Liver (tissue), 9 donors: ENCODE results near the gene KCTD8. TPM values are rescaled to one million over a fixed set of nuclear protein-coding genes. Genes with fewer than 3 reads are reported as not detected.

Experiments used
- DNase-seq: peaks from one replicate; pipeline ENCODE4 v3.0.0-alpha.2; 2017; ENCODE audit warnings: low spot score
- H3K27ac ChIP-seq, 2 donors: one replicate each; pipeline ENCODE4 v1.7.0; 2013; ENCODE audit warnings: inconsistent platforms in 2 of 2, low read length in 2 of 2, control low read depth in 1 of 2, low read depth in 1 of 2, mild to moderate bottlenecking in 1 of 2
- H3K27me3 ChIP-seq, 4 donors: one replicate each; pipeline versions ENCODE4 v1.6.1 to v1.7.0; 2013; ENCODE audit warnings: low read length in 3 of 4, inconsistent platforms in 1 of 4, mild to moderate bottlenecking in 1 of 4, moderate library complexity in 1 of 4; ENCODE audit not compliant: control insufficient read depth in 4 of 4, insufficient read depth in 4 of 4
- H3K36me3 ChIP-seq, 4 donors: one replicate each; pipeline versions ENCODE4 v1.6.1 to v1.7.0; 2013; ENCODE audit warnings: low read length in 3 of 4, mild to moderate bottlenecking in 3 of 4, low read depth in 1 of 4, moderate library complexity in 1 of 4; ENCODE audit not compliant: control insufficient read depth in 4 of 4, insufficient read depth in 3 of 4
- H3K4me1 ChIP-seq, 4 donors: one replicate each; pipeline versions ENCODE4 v1.6.1 to v1.7.0; 2013; ENCODE audit warnings: low read length in 3 of 4, mild to moderate bottlenecking in 3 of 4, moderate library complexity in 1 of 4; ENCODE audit not compliant: control insufficient read depth in 4 of 4, insufficient read depth in 4 of 4
- H3K4me3 ChIP-seq, 3 donors: one replicate each; pipeline versions ENCODE4 v1.6.1 to v1.7.0; 2013; ENCODE audit warnings: low read length in 3 of 3, control low read depth in 1 of 3, low read depth in 1 of 3, mild to moderate bottlenecking in 1 of 3
- H3K9ac ChIP-seq, 2 donors: one replicate each; pipeline ENCODE4 v1.7.0; 2013; ENCODE audit warnings: low read length in 2 of 2, mild to moderate bottlenecking in 2 of 2, moderate library complexity in 2 of 2, control low read depth in 1 of 2, low read depth in 1 of 2
- H3K9me3 ChIP-seq, 4 donors: one replicate each; pipeline versions ENCODE4 v1.6.1 to v1.7.0; 2013; ENCODE audit warnings: low read length in 3 of 4; ENCODE audit not compliant: control insufficient read depth in 4 of 4
- EGR1 ChIP-seq, 2 donors: IDR thresholded peaks; 2 replicates each; pipeline ENCODE4 v1.6.1; 2016 to 2018; ENCODE audit warnings: antibody characterized with exemption in 2 of 2, low read depth in 2 of 2
- FOXA1 ChIP-seq: IDR thresholded peaks from 2 replicates; pipeline ENCODE4 v1.6.1; 2016; ENCODE audit warnings: antibody characterized with exemption
- FOXA2 ChIP-seq: IDR thresholded peaks from 2 replicates; pipeline ENCODE4 v1.6.1; 2016; ENCODE audit warnings: antibody characterized with exemption
- GABPA ChIP-seq, 2 donors: IDR thresholded peaks in 1 of 2; conservative IDR thresholded peaks in 1 of 2; 2 replicates each; pipeline ENCODE4 v1.6.1; 2016; ENCODE audit warnings: antibody characterized with exemption in 2 of 2, mild to moderate bottlenecking in 1 of 2, moderate library complexity in 1 of 2
- HNF4A ChIP-seq, 2 donors: conservative IDR thresholded peaks; 2 replicates each; pipeline ENCODE4 v1.6.1; 2016; ENCODE audit warnings: antibody characterized with exemption in 2 of 2, mild to moderate bottlenecking in 2 of 2
- HNF4G ChIP-seq: IDR thresholded peaks from 2 replicates; pipeline ENCODE4 v1.6.1; 2016; ENCODE audit warnings: antibody characterized with exemption
- JUND ChIP-seq, 2 donors: IDR thresholded peaks; 2 replicates each; pipeline ENCODE4 v1.6.1; 2016; ENCODE audit warnings: antibody characterized with exemption in 2 of 2
- NR2F2 ChIP-seq: IDR thresholded peaks from 2 replicates; pipeline ENCODE4 v1.6.1; 2016; ENCODE audit warnings: antibody characterized with exemption
- RAD21 ChIP-seq, 2 donors: IDR thresholded peaks; 2 replicates each; pipeline ENCODE4 v1.6.1; 2016; ENCODE audit warnings: antibody characterized with exemption in 2 of 2, mild to moderate bottlenecking in 2 of 2
- RXRA ChIP-seq, 2 donors: IDR thresholded peaks; 2 replicates each; pipeline ENCODE4 v1.6.1; 2017 to 2018; ENCODE audit warnings: antibody characterized with exemption in 2 of 2, mild to moderate bottlenecking in 1 of 2
- SP1 ChIP-seq: IDR thresholded peaks from 2 replicates; pipeline ENCODE4 v1.6.1; 2018; ENCODE audit warnings: antibody characterized with exemption, mild to moderate bottlenecking
- TAF1 ChIP-seq: conservative IDR thresholded peaks from 2 replicates; pipeline ENCODE4 v1.6.1; 2016; ENCODE audit warnings: antibody characterized with exemption, mild to moderate bottlenecking
- YY1 ChIP-seq: IDR thresholded peaks from 2 replicates; pipeline ENCODE4 v1.6.1; 2016; ENCODE audit warnings: antibody characterized with exemption, mild to moderate bottlenecking
- WGBS: extraction: QIAGEN DNeasy Blood & Tissue Kit; methylation state at CpG from one replicate; pipeline ENCODE4 v1.1.7; 2013; 5-methylcytosine and 5-hydroxymethylcytosine counted together
- polyA plus RNA-seq, 2 donors: library from polyadenylated mRNA; stranded (reverse) in 1 of 2; unstranded in 1 of 2; fragments of 200-250 nt in 1 of 2; fragments of >200 nt in 1 of 2; fragmentation: Nextera tagmentation in 1 of 2; extraction: Ambion mirVana in 1 of 2; gene quantifications; one replicate each; pipeline versions ENCODE4 v1.2.1 to v1.2.3, GENCODE V29; 2013 to 2015
- total RNA-seq, 2 donors: library from RNA; depleted of rRNA; stranded (reverse); fragments of >200 nt; gene quantifications; one replicate each; pipeline ENCODE4 v1.2.3, GENCODE V29; 2014
- TF ChIP-seq, protein P1 (sequence below): fragments of 150-350 bp; IDR thresholded peaks from 2 replicates; pipeline ENCODE4 v1.5.1; 2017; ENCODE audit warnings: improper control_type of control experiment, low read depth, low read length; ENCODE audit not compliant: missing input control
- TF ChIP-seq, protein P2 (sequence below): IDR thresholded peaks from 2 replicates; pipeline ENCODE4 v1.6.1; 2016; ENCODE audit warnings: antibody characterized with exemption, mild to moderate bottlenecking
- TF ChIP-seq, protein P3 (sequence below): IDR thresholded peaks from 2 replicates; pipeline ENCODE4 v1.6.1; 2016; ENCODE audit warnings: antibody characterized with exemption
- TF ChIP-seq, protein P4 (sequence below): IDR thresholded peaks from 2 replicates; pipeline ENCODE4 v1.6.1; 2016; ENCODE audit warnings: antibody characterized with exemption
- TF ChIP-seq, protein P5 (sequence below): IDR thresholded peaks from 2 replicates; pipeline ENCODE4 v1.6.1; 2016; ENCODE audit warnings: antibody characterized with exemption
- donor health status: healthy.
- donor health status: healthy.
- donor health status: healthy.
- donor health status: healthy.
- donor health status: healthy.

KCTD8 gene
- total and polyA plus RNA-seq, 4 donors, result not detected

DNA sequence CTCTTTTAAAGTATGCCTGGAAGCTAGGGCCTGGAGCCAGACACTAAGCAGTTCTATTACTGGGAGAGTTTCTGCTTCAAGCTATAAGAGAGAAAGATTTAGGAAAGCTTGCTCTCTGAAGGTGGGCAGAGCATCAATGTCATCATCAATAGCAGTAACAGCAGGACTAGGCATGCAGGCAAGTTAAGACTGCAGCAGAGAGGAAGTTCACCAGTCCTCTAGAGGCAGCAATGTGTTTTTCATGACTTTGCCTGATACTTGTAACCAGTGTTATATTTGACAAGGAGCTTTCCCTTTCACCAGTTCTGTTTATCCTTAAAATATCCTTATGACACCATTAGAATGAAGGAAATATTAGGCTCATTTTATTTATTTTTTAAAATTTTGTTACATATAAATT, 237.9 kb downstream of the KCTD8 start:
- no peak for DNase-seq
- no peaks in the 10 kb centered on the region for H3K4me1 ChIP-seq
- H3K27ac ChIP-seq, result no peak overlapping the region
- no peaks in the 10 kb centered on the region for H3K9me3 ChIP-seq
- no peak overlapping the region for H3K9ac ChIP-seq
- TF ChIP-seq, protein P1, sequence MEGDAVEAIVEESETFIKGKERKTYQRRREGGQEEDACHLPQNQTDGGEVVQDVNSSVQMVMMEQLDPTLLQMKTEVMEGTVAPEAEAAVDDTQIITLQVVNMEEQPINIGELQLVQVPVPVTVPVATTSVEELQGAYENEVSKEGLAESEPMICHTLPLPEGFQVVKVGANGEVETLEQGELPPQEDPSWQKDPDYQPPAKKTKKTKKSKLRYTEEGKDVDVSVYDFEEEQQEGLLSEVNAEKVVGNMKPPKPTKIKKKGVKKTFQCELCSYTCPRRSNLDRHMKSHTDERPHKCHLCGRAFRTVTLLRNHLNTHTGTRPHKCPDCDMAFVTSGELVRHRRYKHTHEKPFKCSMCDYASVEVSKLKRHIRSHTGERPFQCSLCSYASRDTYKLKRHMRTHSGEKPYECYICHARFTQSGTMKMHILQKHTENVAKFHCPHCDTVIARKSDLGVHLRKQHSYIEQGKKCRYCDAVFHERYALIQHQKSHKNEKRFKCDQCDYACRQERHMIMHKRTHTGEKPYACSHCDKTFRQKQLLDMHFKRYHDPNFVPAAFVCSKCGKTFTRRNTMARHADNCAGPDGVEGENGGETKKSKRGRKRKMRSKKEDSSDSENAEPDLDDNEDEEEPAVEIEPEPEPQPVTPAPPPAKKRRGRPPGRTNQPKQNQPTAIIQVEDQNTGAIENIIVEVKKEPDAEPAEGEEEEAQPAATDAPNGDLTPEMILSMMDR, result no peak
- TF ChIP-seq RXRA (IDR thresholded peaks at IDR 0.05), result no peak
- TF ChIP-seq JUND (IDR thresholded peaks at IDR 0.05), result no peak
- TF ChIP-seq TAF1, result no peak
- TF ChIP-seq, protein P2, sequence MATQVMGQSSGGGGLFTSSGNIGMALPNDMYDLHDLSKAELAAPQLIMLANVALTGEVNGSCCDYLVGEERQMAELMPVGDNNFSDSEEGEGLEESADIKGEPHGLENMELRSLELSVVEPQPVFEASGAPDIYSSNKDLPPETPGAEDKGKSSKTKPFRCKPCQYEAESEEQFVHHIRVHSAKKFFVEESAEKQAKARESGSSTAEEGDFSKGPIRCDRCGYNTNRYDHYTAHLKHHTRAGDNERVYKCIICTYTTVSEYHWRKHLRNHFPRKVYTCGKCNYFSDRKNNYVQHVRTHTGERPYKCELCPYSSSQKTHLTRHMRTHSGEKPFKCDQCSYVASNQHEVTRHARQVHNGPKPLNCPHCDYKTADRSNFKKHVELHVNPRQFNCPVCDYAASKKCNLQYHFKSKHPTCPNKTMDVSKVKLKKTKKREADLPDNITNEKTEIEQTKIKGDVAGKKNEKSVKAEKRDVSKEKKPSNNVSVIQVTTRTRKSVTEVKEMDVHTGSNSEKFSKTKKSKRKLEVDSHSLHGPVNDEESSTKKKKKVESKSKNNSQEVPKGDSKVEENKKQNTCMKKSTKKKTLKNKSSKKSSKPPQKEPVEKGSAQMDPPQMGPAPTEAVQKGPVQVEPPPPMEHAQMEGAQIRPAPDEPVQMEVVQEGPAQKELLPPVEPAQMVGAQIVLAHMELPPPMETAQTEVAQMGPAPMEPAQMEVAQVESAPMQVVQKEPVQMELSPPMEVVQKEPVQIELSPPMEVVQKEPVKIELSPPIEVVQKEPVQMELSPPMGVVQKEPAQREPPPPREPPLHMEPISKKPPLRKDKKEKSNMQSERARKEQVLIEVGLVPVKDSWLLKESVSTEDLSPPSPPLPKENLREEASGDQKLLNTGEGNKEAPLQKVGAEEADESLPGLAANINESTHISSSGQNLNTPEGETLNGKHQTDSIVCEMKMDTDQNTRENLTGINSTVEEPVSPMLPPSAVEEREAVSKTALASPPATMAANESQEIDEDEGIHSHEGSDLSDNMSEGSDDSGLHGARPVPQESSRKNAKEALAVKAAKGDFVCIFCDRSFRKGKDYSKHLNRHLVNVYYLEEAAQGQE, result no peak
- TF ChIP-seq NR2F2, result no peak
- TF ChIP-seq FOXA2, result no peak
- no peak for TF ChIP-seq SP1
- TF ChIP-seq, protein P3, sequence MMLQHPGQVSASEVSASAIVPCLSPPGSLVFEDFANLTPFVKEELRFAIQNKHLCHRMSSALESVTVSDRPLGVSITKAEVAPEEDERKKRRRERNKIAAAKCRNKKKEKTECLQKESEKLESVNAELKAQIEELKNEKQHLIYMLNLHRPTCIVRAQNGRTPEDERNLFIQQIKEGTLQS, result no peak
- TF ChIP-seq FOXA1, result no peak
- no peak for TF ChIP-seq RAD21 (IDR thresholded peaks at IDR 0.05)
- TF ChIP-seq, protein P4, sequence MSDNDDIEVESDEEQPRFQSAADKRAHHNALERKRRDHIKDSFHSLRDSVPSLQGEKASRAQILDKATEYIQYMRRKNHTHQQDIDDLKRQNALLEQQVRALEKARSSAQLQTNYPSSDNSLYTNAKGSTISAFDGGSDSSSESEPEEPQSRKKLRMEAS, result no peak
- no peak overlapping the region for H3K4me3 ChIP-seq
- no peaks in the 10 kb centered on the region for H3K36me3 ChIP-seq
- no peaks in the 10 kb centered on the region for H3K27me3 ChIP-seq

DNA sequence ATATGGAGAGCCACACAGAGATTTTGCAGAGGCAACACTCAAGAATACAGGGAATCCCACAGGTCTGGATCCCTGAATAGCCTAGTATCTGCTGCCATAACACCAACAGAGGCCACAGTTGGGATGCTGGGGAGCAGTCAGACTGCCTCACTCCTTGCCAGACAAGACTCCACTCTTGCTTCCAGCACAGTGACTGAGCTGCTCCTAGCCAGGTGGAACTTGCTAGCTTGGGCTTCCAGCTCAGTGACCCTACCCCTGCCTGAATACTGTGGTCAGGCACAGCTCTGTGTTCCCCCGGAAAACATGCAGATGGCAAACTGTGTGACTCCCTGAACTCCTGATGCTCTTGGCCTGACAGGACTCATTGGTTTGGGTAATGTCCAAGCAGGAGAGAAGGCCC, 251.8 kb downstream of the KCTD8 start:
- TF ChIP-seq JUND (IDR thresholded peaks at IDR 0.05) (no peak), RXRA (IDR thresholded peaks at IDR 0.05) (no peak), SP1 (no peak), TAF1 (no peak), FOXA1 (no peak), YY1 (no peak), RAD21 (IDR thresholded peaks at IDR 0.05) (no peak), HNF4G (no peak), HNF4A (conservative IDR thresholded peaks at IDR 0.05) (no peak), GABPA (IDR thresholded peaks at IDR 0.05 in 1 of 2, conservative IDR thresholded peaks at IDR 0.05 in 1 of 2) (no peak), FOXA2 (no peak), NR2F2 (no peak), EGR1 (IDR thresholded peaks at IDR 0.05; ENCODE audit: low read depth in 2 of 2) (no peak)
- TF ChIP-seq, protein P5, sequence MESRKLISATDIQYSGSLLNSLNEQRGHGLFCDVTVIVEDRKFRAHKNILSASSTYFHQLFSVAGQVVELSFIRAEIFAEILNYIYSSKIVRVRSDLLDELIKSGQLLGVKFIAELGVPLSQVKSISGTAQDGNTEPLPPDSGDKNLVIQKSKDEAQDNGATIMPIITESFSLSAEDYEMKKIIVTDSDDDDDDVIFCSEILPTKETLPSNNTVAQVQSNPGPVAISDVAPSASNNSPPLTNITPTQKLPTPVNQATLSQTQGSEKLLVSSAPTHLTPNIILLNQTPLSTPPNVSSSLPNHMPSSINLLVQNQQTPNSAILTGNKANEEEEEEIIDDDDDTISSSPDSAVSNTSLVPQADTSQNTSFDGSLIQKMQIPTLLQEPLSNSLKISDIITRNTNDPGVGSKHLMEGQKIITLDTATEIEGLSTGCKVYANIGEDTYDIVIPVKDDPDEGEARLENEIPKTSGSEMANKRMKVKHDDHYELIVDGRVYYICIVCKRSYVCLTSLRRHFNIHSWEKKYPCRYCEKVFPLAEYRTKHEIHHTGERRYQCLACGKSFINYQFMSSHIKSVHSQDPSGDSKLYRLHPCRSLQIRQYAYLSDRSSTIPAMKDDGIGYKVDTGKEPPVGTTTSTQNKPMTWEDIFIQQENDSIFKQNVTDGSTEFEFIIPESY, result no peak
- TF ChIP-seq, protein P3, result no peak
- Histone ChIP-seq H3K36me3 (no peaks in the 10 kb centered on the region), H3K4me1 (no peaks in the 10 kb centered on the region), H3K4me3 (no peak overlapping the region), H3K9me3 (peaks cover 0 to 3% (median 2%) of the 10 kb centered on the region in 4 donors), H3K27ac (no peak overlapping the region), H3K9ac (no peak overlapping the region), H3K27me3 (no peaks in the 10 kb centered on the region)
- DNase-seq, result no peak
- WGBS, result 84% methylated on average over 1 of the region's 1 CpG
